Retinal pigment epithelial cell (primary cell): ENCODE measurements around the gene TXNDC8.

Experiments used
- DNase-seq: peaks from one replicate; pipeline ENCODE4 v3.0.0-alpha.2; 2010; ENCODE audit warnings: low read depth
- H3K4me3 ChIP-seq: 2 replicates; pipeline ENCODE4 v1.5.1; 2011; ENCODE audit warnings: mild to moderate bottlenecking, low read length, control low read depth, moderate library complexity
- CTCF ChIP-seq: conservative IDR thresholded peaks from 2 replicates; pipeline ENCODE4 v1.5.1; 2011; ENCODE audit warnings: low read depth, low read length, control low read depth, inconsistent platforms

The TXNDC8 gene

GRCh38 chr9:110357505-110357904, 19.8 kb upstream of the TXNDC8 start:
- H3K4me3 ChIP-seq, result no peak overlapping the region
- DNase-seq, result no peak
- no peak for TF ChIP-seq CTCF

- H3K4me3 ChIP-seq, result no peak overlapping the region
- DNase-seq, result no peak
- TF ChIP-seq CTCF, result no peak
These were observed 19.2 kb upstream of the TXNDC8 start for GRCh38 chr9:110356639-110357395.

GRCh38 chr9:110355911-110356310, 18.2 kb upstream of the TXNDC8 start:
- no peak for DNase-seq
- H3K4me3 ChIP-seq, result no peak overlapping the region
- TF ChIP-seq CTCF, result no peak

GRCh38 chr9:110351009-110351467, 13.4 kb upstream of the TXNDC8 start:
- H3K4me3 ChIP-seq, result no peak overlapping the region
- no peak for TF ChIP-seq CTCF
- no peak for DNase-seq

- no peak for TF ChIP-seq CTCF
- DNase-seq, result no peak
- no peak overlapping the region for H3K4me3 ChIP-seq
These were observed 8.7 kb upstream of the TXNDC8 start for GRCh38 chr9:110346325-110346724.

- no peak overlapping the region for H3K4me3 ChIP-seq
- no peak for DNase-seq
- TF ChIP-seq CTCF, result no peak
These were observed 7.2 kb upstream of the TXNDC8 start for GRCh38 chr9:110344821-110345220.

GRCh38 chr9:110343551-110343950, 5.9 kb upstream of the TXNDC8 start:
- no peak for TF ChIP-seq CTCF
- H3K4me3 ChIP-seq, result no peak overlapping the region
- no peak for DNase-seq
